Activated CD4-positive, alpha-beta T cell treated with anti-CD3 and anti-CD28 coated beads, Interleukin-2, amount 50 U/mL, for 24 hours (primary cell): ENCODE data around the gene RNF151.
"Not testable (repeated sequence)": the region's sequence is repeated elsewhere in the genome, so short reads cannot be mapped to it uniquely, and the experiment has no call there.

Source experiments
- DNase-seq, 2 donors: peaks; one replicate each; pipeline ENCODE4 v3.0.0-alpha.2; 2020; ENCODE audit warnings: low read depth in 1 of 2, low spot score in 1 of 2

RNF151 gene

DNA sequence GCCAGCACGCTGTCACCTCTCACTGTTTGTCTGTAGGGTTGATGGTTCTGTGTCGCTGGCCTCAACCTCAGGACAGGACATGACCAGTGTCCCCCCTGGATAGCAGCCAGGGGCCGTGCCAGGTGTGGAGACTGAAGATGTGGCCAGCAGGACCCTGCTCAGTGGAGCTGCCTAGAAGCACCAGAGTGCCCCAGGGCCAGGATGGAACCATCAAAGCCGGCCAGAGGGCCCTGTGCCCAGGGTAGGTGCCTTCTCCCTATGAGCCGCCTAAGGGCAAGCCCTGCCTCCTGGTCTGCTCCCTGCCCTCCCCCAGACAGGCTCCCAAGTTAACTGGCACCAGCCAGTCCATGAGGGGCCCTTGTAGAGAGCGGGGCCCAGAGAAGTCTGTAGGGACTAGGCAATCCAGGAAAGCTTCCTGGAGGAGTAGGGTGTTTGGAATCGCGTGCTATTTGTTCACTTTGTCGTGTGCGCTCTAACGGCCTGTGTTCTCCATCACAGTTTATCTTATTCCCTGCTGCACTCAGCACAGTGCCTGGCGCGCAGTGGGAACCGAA lies 7.9 kb upstream of the RNF151 start:
- DNase-seq = no peak

- peak; percentile 78 to 87 for DNase-seq
Measured at GRCh38 chr16:1959269-1960039, 7.2 kb upstream of the RNF151 start, which contains the start of gene NDUFB10. NDUFB10 (plus strand) TSS chr16:1959538; CDS start chr16:1959625, 87 bp downstream.

DNA sequence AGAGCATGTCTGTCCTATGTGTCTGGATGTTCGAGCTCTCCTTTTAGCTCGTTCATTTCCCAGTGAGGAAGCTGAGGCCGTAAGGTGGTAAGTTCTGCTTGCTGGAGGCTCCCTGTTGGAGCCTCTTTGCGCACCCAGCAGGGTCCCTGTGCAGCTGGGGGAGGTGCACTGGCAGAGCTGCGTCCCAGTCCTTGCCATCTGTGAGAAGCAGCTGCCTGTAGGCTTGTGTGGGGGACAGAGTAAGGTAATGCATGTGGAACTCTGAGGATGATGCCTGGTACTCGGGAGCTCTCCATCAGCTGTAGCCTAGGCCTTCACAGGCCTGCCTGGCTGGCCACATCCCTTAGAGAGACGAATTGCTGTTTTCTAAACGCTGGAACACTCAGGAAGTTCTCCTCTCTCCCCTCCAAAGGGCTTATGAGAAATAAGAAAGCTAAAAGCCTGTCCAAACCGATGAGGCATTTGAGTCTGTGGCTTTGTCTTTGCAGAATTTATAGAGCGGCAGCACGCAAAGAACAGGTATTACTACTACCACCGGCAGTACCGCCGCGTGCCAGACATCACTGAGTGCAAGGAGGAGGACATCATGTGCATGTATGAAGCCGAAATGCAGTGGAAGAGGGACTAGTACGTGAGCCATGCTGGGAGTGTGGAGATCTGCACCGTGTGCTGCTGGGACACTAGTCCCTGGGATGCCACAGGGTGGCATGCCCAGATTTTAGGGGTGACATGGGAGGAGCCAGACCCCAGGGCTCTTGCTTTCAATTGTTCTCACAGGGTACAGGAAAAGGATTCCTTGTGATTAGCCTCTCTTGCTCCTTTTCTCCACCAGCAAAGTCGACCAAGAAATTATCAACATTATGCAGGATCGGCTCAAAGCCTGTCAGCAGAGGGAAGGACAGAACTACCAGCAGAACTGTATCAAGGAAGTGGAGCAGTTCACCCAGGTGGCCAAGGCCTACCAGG lies 5.7 kb upstream of the RNF151 start:
- DNase-seq = peak; percentile 53 to 59

DNA sequence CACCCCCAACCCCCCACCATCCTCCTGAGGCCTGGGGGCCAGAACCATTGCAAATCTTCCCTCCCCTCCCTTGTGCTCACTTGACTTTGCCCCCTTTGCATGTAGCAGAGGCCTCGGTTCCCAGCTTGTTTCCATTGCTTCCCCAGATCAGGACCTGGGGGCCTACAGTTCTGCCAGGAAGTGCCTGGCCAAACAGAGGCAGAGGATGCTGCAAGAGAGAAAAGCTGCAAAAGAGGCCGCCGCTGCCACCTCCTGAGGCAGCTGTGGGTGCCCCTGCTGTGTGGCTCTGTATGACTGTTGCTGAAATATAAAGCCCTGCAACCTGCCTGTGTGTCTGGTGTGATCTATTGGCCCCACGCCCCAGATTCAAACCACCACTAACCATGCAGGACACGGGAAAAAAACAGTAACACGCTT lies 5.0 kb upstream of the RNF151 start:
- no peak for DNase-seq

DNA sequence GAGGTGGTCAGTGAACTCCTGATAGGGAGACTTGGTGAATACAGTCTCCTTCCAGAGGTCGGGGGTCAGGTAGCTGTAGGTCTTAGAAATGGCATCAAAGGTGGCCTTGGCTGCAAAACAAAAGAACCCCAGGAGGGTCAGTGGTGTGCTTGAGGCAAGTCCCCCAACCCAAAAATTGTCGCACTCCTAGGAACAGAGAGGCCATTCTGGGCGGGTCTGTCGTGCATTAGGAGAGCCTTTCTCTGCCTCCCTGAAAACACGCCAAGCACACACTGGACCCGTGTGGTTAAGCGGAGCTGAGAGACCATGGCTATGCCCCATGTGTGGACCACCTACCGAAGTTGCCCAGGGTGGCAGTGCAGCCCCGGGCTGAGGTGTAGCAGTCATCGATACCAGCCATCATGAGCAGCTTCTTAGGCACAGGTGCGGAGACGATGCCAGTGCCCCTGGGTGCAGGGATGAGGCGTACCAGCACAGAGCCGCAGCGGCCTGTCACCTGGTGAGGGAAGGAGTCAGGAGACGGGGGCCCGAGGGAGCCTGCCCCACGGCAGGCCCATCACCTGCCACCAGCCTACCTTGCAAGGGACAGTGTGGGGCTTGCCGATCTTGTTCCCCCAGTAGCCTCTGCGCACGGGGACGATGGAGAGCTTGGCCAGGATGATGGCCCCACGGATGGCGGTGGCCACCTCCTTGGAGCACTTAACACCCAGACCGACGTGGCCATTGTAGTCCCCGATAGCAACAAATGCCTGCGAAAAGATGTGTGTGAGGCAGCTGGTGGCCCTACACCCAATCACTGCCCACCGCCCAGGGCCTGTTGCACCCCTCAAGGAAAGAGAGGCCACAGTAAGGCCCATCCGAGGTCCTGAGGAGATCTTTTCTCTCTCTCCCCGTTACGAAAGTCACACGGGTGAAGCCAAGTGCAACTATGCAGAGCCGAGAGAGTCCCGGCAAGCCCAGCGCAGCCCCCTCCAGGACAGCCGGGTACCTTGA lies 4.2 kb upstream of the RNF151 start:
- DNase-seq = not testable (repeated sequence)

- DNase-seq = no peak
Measured at GRCh38 chr16:1963806-1964505, 2.7 kb upstream of the RNF151 start.

DNA sequence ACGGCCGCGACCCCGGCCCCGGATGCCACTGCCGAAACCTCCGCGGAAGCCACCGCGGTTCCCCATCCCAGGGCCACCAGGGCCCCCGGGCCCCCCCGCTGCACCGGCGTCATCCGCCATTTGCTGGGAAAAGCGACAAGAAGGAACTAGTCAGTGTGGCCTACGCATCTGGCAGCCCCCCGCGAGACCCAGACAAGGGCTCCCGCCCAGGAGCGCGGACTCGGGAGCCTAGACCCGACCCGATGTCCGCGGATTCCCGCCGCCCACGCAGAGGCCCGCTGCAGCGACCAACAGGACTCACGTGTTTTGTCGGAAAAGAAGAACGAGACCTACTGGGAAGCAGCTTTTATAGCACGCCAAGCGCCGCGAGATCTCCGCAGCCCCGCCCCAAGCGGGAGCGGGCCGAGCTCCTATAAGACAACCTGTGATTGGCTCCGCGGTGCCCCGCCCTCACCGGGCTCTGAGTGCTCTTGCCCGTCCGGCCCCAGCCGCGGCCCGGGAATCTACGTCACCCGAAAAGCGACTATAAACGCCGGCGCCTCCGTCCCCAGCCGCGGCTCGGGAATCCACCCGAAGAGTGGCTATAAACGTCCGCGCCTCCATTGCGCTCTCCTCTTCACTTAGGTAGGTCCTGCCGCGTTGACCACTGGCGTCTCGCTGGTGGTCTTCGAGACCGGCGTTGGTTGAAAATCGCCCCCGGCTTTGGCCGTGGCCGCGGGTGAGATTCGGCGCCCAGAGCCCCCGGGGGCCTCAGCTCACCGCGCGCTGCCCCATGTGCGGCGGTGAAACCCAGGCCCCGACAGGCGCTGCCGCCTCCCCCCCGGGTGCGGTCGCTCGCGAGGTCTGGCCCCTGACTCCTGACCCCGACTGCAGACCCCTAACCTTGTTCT lies 1.9 kb upstream of the RNF151 start, which contains the start of gene RPS2:
TSS of gene RPS2 (minus strand) at position 321 of the 890 bp plus-strand sequence. CDS start at position 120, 201 bp downstream.
- peak; percentile 97 for DNase-seq

DNA sequence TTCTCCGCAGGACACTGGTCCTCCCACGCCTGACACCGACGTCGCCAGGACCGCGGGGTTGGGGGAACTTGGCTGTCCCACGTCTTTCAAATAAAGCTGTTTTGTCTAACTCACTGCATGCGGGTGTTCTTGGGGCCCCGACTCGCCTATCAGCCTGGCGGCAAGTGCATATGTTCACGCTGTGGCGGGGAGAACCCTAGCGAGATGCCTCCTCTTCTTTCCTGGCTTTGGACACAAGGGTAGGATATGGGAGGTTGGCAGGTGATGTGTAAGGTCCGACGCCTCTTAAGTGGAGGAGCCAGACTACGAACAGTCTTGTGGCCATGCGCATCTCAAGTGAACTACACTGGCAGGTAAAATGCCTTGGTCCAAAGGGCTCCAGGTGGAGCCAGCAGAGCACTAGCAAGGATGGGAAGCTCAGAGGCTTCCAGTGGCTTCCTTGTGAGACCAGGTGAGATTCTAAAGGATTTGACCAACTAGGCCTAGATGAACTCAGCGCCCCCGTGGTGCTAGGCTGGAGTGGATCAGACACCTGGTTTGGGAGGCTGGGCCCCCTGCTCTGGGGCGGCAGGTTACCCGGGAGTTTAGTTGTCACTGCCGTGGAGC lies 1.2 kb upstream of the RNF151 start:
- DNase-seq = no peak

- no peak for DNase-seq
Measured at GRCh38 chr16:1968146-1968953, 1.7 kb downstream of the RNF151 start.

DNA sequence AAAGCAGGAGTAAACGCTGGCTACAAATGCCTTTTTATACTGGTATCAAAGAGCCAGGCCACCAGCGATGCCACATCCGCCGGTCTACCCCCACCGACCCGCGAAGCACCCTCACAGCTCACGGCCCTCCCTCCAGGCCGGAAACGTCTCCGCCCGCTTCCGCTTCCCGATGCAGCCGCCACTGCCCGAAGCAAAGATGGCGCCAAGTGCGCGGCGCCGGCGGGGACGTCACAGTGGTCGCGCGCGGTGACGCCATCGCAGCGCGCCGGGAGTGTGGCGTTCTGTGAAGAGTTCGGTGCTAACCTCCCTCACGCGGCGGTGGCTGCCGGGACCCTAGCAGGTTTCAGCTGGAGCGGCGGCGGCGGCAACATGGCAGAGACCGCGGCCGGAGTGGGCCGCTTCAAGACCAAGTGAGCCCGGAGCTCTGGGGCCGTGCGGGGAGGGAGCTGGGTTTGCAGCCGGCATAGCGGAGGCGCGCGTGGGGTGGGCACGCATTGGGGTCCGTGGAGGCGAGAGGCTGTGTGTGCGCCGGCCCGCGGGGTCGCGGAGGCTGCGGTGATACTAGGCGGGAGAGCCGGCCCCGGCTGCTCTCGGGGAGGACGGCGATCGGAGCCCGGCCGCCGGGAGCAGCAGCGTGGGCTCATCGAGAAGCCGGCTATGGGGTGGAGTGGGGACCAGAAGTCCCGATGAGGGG lies 5.3 kb downstream of the RNF151 start, which contains the start of gene TBL3:
TSS of gene TBL3 (plus strand) at position 258 of the 694 bp plus-strand sequence. CDS start at position 370, 112 bp downstream.
- DNase-seq = peak; percentile 93 to 96

- DNase-seq = no peak
Measured at GRCh38 chr16:1972490-1972877, 5.8 kb downstream of the RNF151 start.

- no peak for DNase-seq
Measured at GRCh38 chr16:1973461-1974156, 7.0 kb downstream of the RNF151 start.

DNA sequence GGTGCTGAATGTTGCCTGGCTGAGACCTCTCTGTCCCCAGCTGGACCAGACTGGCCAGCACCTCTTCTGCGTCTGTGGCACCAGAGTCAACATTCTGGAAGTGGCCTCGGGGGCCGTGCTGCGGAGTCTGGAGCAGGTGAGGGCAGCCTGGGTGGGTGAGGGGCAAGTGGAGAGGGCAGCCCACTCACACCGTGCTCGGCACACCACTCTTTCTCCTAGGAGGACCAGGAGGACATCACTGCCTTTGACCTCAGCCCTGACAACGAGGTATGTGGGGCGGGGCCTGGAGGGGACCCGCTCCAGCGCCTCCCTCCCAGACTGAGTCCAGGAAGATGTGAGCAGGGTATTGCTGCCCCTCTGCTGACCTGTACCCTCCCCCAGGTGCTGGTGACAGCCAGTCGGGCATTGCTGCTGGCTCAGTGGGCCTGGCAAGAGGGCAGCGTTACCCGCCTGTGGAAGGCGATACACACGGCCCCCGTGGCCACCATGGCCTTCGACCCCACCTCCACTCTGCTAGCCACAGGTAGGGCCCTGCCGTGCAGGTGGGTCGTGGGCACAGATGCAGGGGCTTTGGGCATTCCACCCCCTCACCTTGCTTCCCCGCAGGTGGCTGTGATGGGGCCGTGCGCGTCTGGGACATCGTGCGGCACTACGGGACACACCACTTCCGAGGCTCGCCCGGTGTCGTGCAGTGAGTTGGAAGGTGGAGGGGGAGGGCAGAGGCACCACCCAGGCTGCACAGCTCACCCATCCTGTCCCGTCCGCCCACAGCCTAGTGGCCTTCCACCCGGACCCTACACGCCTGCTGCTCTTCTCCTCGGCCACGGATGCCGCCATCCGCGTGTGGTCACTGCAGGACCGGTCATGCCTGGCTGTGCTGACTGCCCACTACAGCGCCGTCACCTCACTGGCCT lies 7.8 kb downstream of the RNF151 start:
- DNase-seq = no peak

DNA sequence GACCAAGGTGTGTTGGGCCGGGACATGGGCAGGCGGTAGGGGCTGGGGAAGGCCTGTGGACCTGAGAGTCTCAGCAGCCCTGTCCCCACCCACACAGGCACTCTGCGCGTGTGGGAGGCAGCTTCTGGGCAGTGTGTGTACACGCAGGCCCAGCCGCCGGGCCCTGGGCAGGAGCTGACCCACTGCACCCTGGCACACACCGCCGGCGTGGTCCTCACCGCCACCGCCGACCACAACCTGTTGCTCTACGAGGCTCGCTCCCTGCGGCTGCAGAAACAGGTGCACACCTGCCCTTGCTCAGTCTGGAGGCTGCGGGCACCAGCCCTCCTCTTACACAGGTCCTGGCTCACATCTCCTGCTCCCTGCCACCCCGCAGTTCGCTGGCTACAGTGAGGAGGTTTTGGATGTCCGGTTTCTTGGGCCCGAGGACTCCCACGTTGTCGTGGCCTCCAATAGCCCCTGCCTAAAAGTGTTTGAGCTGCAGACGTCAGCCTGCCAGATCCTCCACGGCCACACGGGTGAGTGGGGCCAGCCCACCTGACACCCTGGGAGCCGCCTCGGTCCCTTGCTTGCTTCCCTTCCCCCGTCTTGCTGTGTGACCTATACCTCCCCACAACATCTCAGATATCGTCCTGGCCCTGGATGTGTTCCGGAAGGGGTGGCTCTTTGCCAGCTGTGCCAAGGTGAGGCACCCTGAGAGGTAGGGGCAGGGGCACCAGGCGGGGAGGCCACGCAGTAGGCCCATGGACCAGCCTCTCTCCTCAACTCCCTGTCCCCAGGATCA lies 9.0 kb downstream of the RNF151 start:
- no peak for DNase-seq
